Memory B cell (primary cell): ENCODE measurements around the gene PTPRN2.
"Not testable (repeated sequence)": the region's sequence is repeated elsewhere in the genome, so short reads cannot be mapped to it uniquely, and the experiment has no call there.

Experiments
- ATAC-seq: fragments of 150-1000 bp; cut with Tn5 transposase; 2 replicates; pipeline ENCODE4 v1.10.0; 2021; ENCODE audit warnings: low read depth, mild to moderate bottlenecking, moderate library complexity
- DNase-seq, 2 donors: peaks; one replicate each; pipeline ENCODE4 v3.0.0; 2022; ENCODE audit warnings: low spot score in 2 of 2
- H3K27ac Mint-ChIP-seq: one replicate; pipeline ENCODE4 v1.8.0; 2022; ENCODE audit warnings: mild to moderate bottlenecking, moderate library complexity, mixed read lengths
- H3K27me3 Mint-ChIP-seq: one replicate; pipeline ENCODE4 v1.8.0; 2022; ENCODE audit warnings: mixed read lengths
- H3K36me3 Mint-ChIP-seq: one replicate; pipeline ENCODE4 v1.8.0; 2022; ENCODE audit warnings: mild to moderate bottlenecking, mixed read lengths
- H3K4me1 Mint-ChIP-seq: one replicate; pipeline ENCODE4 v1.8.0; 2022; ENCODE audit warnings: mixed read lengths
- H3K4me3 Mint-ChIP-seq: one replicate; pipeline ENCODE4 v1.8.0; 2022; ENCODE audit warnings: mild to moderate bottlenecking, moderate library complexity, mixed read lengths
- H3K9me3 Mint-ChIP-seq: one replicate; pipeline ENCODE4 v1.8.0; 2022; ENCODE audit warnings: mixed read lengths

PTPRN2 gene

GRCh38 chr7:158457586-158457985, 130.0 kb downstream of the PTPRN2 start:
- H3K4me1 Mint-ChIP-seq = not testable (repeated sequence)

GRCh38 chr7:158454631-158455030, 133.0 kb downstream of the PTPRN2 start:
- H3K4me1 Mint-ChIP-seq = no peaks in the 10 kb centered on the region
- ATAC-seq (no peak), DNase-seq (no peak)
- peaks cover 3% of the 10 kb centered on the region for H3K27me3 Mint-ChIP-seq
- no peak overlapping the region for H3K27ac Mint-ChIP-seq
- no peak overlapping the region for H3K4me3 Mint-ChIP-seq
- H3K9me3 Mint-ChIP-seq = peaks cover 5% of the 10 kb centered on the region
- H3K36me3 Mint-ChIP-seq = no peaks in the 10 kb centered on the region

More at GRCh38 chr7:158457586-158457985, 130.0 kb downstream of the PTPRN2 start:
- H3K27me3 Mint-ChIP-seq, DNase-seq, H3K9me3 Mint-ChIP-seq, H3K4me3 Mint-ChIP-seq, H3K27ac Mint-ChIP-seq, H3K36me3 Mint-ChIP-seq, ATAC-seq: not testable (repeated sequence)

GRCh38 chr7:158453663-158454062, 134.0 kb downstream of the PTPRN2 start:
- Mint-ChIP-seq H3K9me3 (peaks cover 5% of the 10 kb centered on the region), H3K4me3 (no peak overlapping the region), H3K27me3 (peaks cover 3% of the 10 kb centered on the region), H3K4me1 (no peaks in the 10 kb centered on the region), H3K36me3 (no peaks in the 10 kb centered on the region), H3K27ac (no peak overlapping the region)
- DNase-seq = no peak
- ATAC-seq = no peak

GRCh38 chr7:158452331-158452730, 135.3 kb downstream of the PTPRN2 start:
- Mint-ChIP-seq H3K9me3 (peaks cover 5% of the 10 kb centered on the region), H3K4me1 (no peaks in the 10 kb centered on the region), H3K27me3 (peaks cover 3% of the 10 kb centered on the region), H3K27ac (no peak overlapping the region), H3K36me3 (no peaks in the 10 kb centered on the region), H3K4me3 (no peak overlapping the region)
- DNase-seq = no peak
- no peak for ATAC-seq

GRCh38 chr7:158450476-158451124, 137.0 kb downstream of the PTPRN2 start:
- ATAC-seq (no peak), DNase-seq (no peak)
- Mint-ChIP-seq H3K4me3 (no peak overlapping the region), H3K27me3 (peaks cover 3% of the 10 kb centered on the region), H3K27ac (no peak overlapping the region), H3K36me3 (no peaks in the 10 kb centered on the region), H3K4me1 (no peaks in the 10 kb centered on the region), H3K9me3 (peaks cover 5% of the 10 kb centered on the region)

- H3K4me3 Mint-ChIP-seq = no peak overlapping the region
- DNase-seq (no peak), ATAC-seq (no peak)
- H3K27me3 Mint-ChIP-seq = peaks cover 4% of the 10 kb centered on the region
- peaks cover 5% of the 10 kb centered on the region for H3K9me3 Mint-ChIP-seq
- H3K4me1 Mint-ChIP-seq = no peaks in the 10 kb centered on the region
- no peaks in the 10 kb centered on the region for H3K36me3 Mint-ChIP-seq
- H3K27ac Mint-ChIP-seq = no peak overlapping the region
Observed at GRCh38 chr7:158449942-158450341, 137.7 kb downstream of the PTPRN2 start.

- Mint-ChIP-seq H3K4me1 (no peaks in the 10 kb centered on the region), H3K9me3 (peaks cover 2% of the 10 kb centered on the region), H3K27ac (no peak overlapping the region), H3K27me3 (peaks cover 5% of the 10 kb centered on the region), H3K4me3 (no peak overlapping the region), H3K36me3 (no peaks in the 10 kb centered on the region)
- ATAC-seq (no peak), DNase-seq (no peak)
Observed at GRCh38 chr7:158449266-158449665, 138.4 kb downstream of the PTPRN2 start.

GRCh38 chr7:158448430-158449100, 139.1 kb downstream of the PTPRN2 start:
- ATAC-seq (no peak), DNase-seq (no peak)
- Mint-ChIP-seq H3K36me3 (no peaks in the 10 kb centered on the region), H3K4me1 (no peaks in the 10 kb centered on the region), H3K27ac (no peak overlapping the region), H3K9me3 (peaks cover 2% of the 10 kb centered on the region), H3K27me3 (peaks cover 6% of the 10 kb centered on the region), H3K4me3 (no peak overlapping the region)

GRCh38 chr7:158447506-158448171, 140.0 kb downstream of the PTPRN2 start:
- DNase-seq = no peak
- H3K4me3 Mint-ChIP-seq = no peak overlapping the region
- H3K9me3 Mint-ChIP-seq = peaks cover 2% of the 10 kb centered on the region
- no peaks in the 10 kb centered on the region for H3K36me3 Mint-ChIP-seq
- no peak for ATAC-seq
- no peak overlapping the region for H3K27ac Mint-ChIP-seq
- peaks cover 6% of the 10 kb centered on the region for H3K27me3 Mint-ChIP-seq
- no peaks in the 10 kb centered on the region for H3K4me1 Mint-ChIP-seq

GRCh38 chr7:158447151-158447505, 140.5 kb downstream of the PTPRN2 start:
- Mint-ChIP-seq H3K4me3 (no peak overlapping the region), H3K9me3 (peaks cover 2% of the 10 kb centered on the region), H3K27ac (no peak overlapping the region), H3K36me3 (no peaks in the 10 kb centered on the region), H3K27me3 (peaks cover 6% of the 10 kb centered on the region), H3K4me1 (no peaks in the 10 kb centered on the region)
- DNase-seq = no peak
- ATAC-seq = no peak

- ATAC-seq = no peak
Observed at GRCh38 chr7:158446706-158447105, 140.9 kb downstream of the PTPRN2 start.

GRCh38 chr7:158446281-158446680, 141.3 kb downstream of the PTPRN2 start:
- Mint-ChIP-seq H3K4me1 (peaks cover 7% of the 10 kb centered on the region), H3K9me3 (peaks cover 7% of the 10 kb centered on the region), H3K27ac (no peak overlapping the region), H3K36me3 (no peaks in the 10 kb centered on the region), H3K4me3 (no peak overlapping the region), H3K27me3 (peaks cover 4% of the 10 kb centered on the region)
- DNase-seq = no peak
- no peak for ATAC-seq

More at GRCh38 chr7:158446706-158447105, 140.9 kb downstream of the PTPRN2 start:
- Mint-ChIP-seq H3K27ac (no peak overlapping the region), H3K36me3 (no peaks in the 10 kb centered on the region), H3K27me3 (peaks cover 6% of the 10 kb centered on the region), H3K4me3 (no peak overlapping the region), H3K4me1 (peaks cover 4% of the 10 kb centered on the region), H3K9me3 (peaks cover 6% of the 10 kb centered on the region)
- DNase-seq = no peak

- DNase-seq (no peak), ATAC-seq (no peak)
- H3K9me3 Mint-ChIP-seq = peaks cover 12% of the 10 kb centered on the region
- peaks cover 3% of the 10 kb centered on the region for H3K27me3 Mint-ChIP-seq
- H3K36me3 Mint-ChIP-seq = no peaks in the 10 kb centered on the region
- no peak overlapping the region for H3K4me3 Mint-ChIP-seq
- no peak overlapping the region for H3K27ac Mint-ChIP-seq
- peaks cover 8% of the 10 kb centered on the region for H3K4me1 Mint-ChIP-seq
Observed at GRCh38 chr7:158445421-158446175, 142.0 kb downstream of the PTPRN2 start.
